Effector memory CD8-positive, alpha-beta T cell (primary cell): ENCODE measurements around the gene FUBP3.
A peak's percentile ranks its signal among the peaks of the same experiment; 100 is the strongest.

Experiments used
- ATAC-seq: fragments of 150-1000 bp; cut with Tn5 transposase; replicated peaks from 2 replicates; pipeline ENCODE4 v1.10.0; 2021; ENCODE audit warnings: mild to moderate bottlenecking, moderate library complexity
- DNase-seq, 3 experiments: peaks; one replicate each; pipeline ENCODE4 v3.0.0; 2021
- H3K27ac Mint-ChIP-seq, 2 donors: one replicate each; pipeline ENCODE4 v1.8.0; 2022; ENCODE audit warnings: mild to moderate bottlenecking in 2 of 2, mixed read lengths in 2 of 2, moderate library complexity in 2 of 2
- H3K27me3 Mint-ChIP-seq, 2 donors: one replicate each; pipeline ENCODE4 v1.8.0; 2022; ENCODE audit warnings: mixed read lengths in 2 of 2
- H3K36me3 Mint-ChIP-seq: one replicate; pipeline ENCODE4 v1.8.0; 2022; ENCODE audit warnings: mild to moderate bottlenecking, moderate library complexity, mixed read lengths; ENCODE audit not compliant: insufficient read depth
- H3K4me1 Mint-ChIP-seq, 2 donors: one replicate each; pipeline ENCODE4 v1.8.0; 2022; ENCODE audit warnings: low read depth in 2 of 2, mixed read lengths in 2 of 2
- H3K4me3 Mint-ChIP-seq, 2 donors: one replicate each; pipeline ENCODE4 v1.8.0; 2022; ENCODE audit warnings: mild to moderate bottlenecking in 2 of 2, mixed read lengths in 2 of 2, moderate library complexity in 2 of 2
- H3K9me3 Mint-ChIP-seq, 2 donors: one replicate each; pipeline ENCODE4 v1.8.0; 2022; ENCODE audit warnings: mixed read lengths in 2 of 2

The FUBP3 gene

DNA sequence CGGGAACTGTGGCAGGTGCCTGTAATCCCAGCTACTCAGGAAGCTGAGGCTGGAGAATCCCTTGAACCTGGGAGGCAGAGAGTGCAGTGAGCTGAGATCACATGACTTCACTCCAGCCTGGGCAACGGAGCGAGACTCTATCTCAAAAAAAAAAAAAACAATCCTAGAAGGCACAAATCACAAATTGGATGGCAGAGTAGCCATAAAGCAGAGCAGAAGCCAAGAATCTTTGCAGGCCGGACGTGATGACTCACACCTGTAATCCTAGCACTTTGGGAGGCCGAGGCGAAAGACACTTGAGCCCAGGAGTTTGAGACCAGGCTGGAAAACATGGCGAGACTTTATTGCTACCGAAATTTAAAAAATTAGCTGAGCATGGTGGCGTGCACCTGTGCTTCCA, 9.2 kb upstream of the FUBP3 start:
- no peaks in the 10 kb centered on the region for H3K9me3 Mint-ChIP-seq
- H3K36me3 Mint-ChIP-seq: no peaks in the 10 kb centered on the region
- H3K4me1 Mint-ChIP-seq: no peaks in the 10 kb centered on the region
- H3K27me3 Mint-ChIP-seq: peaks cover 11 to 14% of the 10 kb centered on the region in 2 donors
- ATAC-seq (no peak), DNase-seq (no peak)
- H3K27ac Mint-ChIP-seq: no peak overlapping the region
- H3K4me3 Mint-ChIP-seq: no peak overlapping the region

GRCh38 chr9:130575514-130575913, 3.9 kb upstream of the FUBP3 start:
- H3K36me3 Mint-ChIP-seq: no peaks in the 10 kb centered on the region
- no peak overlapping the region for H3K27ac Mint-ChIP-seq
- H3K27me3 Mint-ChIP-seq: no peaks in the 10 kb centered on the region
- H3K9me3 Mint-ChIP-seq: no peaks in the 10 kb centered on the region
- peaks cover 14 to 17% of the 10 kb centered on the region in 2 donors for H3K4me1 Mint-ChIP-seq
- no peak for ATAC-seq
- no peak overlapping the region for H3K4me3 Mint-ChIP-seq
- DNase-seq: no peak

DNA sequence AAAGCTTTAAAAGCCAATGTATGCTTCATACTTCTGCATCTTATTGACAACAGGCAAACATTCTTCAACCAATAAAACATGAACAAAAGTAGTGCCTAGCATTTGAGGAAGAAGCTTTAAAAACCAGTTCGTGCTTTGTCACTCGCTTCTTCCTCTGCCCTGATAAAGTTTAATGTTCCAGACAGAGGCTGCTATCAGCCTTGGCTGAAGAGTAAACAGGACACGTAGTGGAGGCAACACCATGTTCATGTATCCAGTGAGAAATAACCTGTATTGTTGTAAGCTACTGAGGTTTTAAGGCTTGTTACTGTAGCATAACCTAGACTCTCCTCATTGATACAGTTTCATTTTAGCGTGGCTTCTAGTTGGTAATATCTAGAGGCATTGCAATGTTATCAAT, 3.2 kb upstream of the FUBP3 start:
- H3K4me1 Mint-ChIP-seq: peaks cover 20 to 23% of the 10 kb centered on the region in 2 donors
- H3K27me3 Mint-ChIP-seq: no peaks in the 10 kb centered on the region
- no peak overlapping the region for H3K4me3 Mint-ChIP-seq
- no peak overlapping the region for H3K27ac Mint-ChIP-seq
- DNase-seq (no peak), ATAC-seq (no peak)
- no peaks in the 10 kb centered on the region for H3K9me3 Mint-ChIP-seq
- no peaks in the 10 kb centered on the region for H3K36me3 Mint-ChIP-seq

- H3K4me1 Mint-ChIP-seq: peaks cover 30 to 34% of the 10 kb centered on the region in 2 donors
- H3K27ac Mint-ChIP-seq: peak overlapping the region; percentile 84 to 89
- no peaks in the 10 kb centered on the region for H3K27me3 Mint-ChIP-seq
- DNase-seq: no peak
- peak overlapping the region; percentile 90 for H3K4me3 Mint-ChIP-seq
- ATAC-seq: peak; percentile 42
- no peaks in the 10 kb centered on the region for H3K9me3 Mint-ChIP-seq
- H3K36me3 Mint-ChIP-seq: no peaks in the 10 kb centered on the region
These were observed 524 bp downstream of the FUBP3 start for GRCh38 chr9:130579738-130580463.

DNA sequence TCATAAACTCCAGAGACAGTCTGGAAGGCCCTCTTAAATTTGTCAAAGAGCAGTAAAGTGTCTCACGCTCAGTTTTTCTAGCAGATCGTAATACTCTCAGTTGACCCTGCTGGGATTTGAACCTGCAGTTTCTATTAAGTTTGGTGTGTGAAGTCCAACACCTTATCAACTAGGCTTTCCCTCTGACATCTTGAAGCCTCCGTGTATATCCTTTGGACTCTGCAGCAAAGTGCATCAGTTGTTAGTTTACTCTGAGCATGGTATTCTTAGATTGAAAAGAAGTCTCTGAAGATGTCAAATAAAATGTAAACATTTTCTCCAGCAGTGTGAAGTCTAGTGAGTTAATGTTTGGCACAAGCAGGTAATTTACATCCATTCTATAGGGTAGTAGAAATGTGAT, 2.4 kb downstream of the FUBP3 start:
- no peak for ATAC-seq
- peaks cover 9% of the 10 kb centered on the region for H3K36me3 Mint-ChIP-seq
- no peaks in the 10 kb centered on the region for H3K27me3 Mint-ChIP-seq
- DNase-seq: no peak
- no peak overlapping the region for H3K27ac Mint-ChIP-seq
- no peak overlapping the region for H3K4me3 Mint-ChIP-seq
- no peaks in the 10 kb centered on the region for H3K9me3 Mint-ChIP-seq
- H3K4me1 Mint-ChIP-seq: peaks cover 34 to 44% of the 10 kb centered on the region in 2 donors

DNA sequence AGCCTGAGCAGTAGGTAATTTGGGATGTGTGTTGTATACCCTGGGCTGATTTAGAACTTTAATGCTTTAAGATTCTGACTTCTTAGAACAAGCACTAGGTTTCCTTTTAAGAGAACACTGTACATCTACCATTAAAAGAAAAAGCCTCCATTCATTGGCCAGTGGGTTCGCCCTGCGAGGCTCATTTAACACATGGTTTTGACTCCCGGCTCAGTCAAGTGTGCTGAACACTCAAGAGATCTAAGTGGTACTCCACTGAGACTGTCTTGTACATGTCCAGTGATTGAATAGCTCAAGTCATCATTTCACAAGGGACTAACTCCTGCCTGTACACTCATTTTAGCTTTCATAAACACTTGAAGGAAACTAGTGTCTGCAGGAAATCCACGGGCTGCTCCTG, 3.9 kb downstream of the FUBP3 start:
- ATAC-seq: no peak

DNA sequence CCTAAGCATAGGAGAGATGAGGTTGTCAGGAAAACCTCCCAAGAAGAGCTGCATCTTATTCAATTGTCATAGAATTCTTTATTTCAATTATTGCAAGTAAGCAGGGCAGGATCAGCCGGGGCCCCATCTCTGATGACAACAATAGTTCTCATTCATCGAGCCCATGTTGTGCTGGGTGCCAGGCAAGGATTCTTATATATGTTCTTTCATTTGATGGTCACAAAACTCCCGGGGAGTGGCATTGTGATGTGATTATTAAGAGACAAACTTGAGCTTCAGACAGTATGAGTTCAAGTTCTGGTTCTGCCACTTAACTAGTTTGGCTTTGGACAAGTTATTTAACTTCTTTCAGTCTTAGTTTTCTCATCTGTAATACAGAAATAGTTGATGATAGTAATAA, 8.5 kb downstream of the FUBP3 start:
- ATAC-seq: no peak
- Mint-ChIP-seq H3K36me3 (peaks cover 18% of the 10 kb centered on the region), H3K27me3 (no peaks in the 10 kb centered on the region), H3K4me1 (peaks cover 19 to 25% of the 10 kb centered on the region in 2 donors), H3K9me3 (no peaks in the 10 kb centered on the region), H3K4me3 (no peak overlapping the region), H3K27ac (peak overlapping the region; percentile 10 to 26)
- no peak for DNase-seq

More for the DNA sequence above, 3.9 kb downstream of the FUBP3 start:
- Mint-ChIP-seq H3K36me3 (peaks cover 14% of the 10 kb centered on the region), H3K27ac (no peak overlapping the region), H3K27me3 (no peaks in the 10 kb centered on the region), H3K4me1 (peaks cover 38 to 51% of the 10 kb centered on the region in 2 donors), H3K9me3 (no peaks in the 10 kb centered on the region), H3K4me3 (no peak overlapping the region)
- no peak for DNase-seq

DNA sequence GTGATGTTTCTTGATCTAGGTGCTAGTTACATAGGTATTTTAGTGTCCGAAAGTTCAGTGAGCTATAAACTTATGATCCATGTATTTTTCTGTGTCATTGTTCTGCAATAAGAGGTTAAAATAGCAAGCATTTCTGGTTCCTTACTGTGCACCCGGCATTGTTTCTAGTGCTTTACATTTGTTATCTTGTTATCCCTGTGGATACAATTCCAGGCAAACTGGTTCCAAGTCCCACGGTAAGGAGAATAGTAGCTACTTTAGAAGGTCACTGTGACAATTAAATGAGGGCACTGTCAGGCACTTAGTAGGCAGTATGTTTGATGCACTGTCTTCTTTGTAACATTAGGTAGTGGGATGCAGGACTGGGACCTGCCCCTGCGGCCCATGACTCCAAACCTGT, 9.0 kb downstream of the FUBP3 start:
- Mint-ChIP-seq H3K9me3 (no peaks in the 10 kb centered on the region), H3K4me1 (peaks cover 20 to 25% of the 10 kb centered on the region in 2 donors)

DNA sequence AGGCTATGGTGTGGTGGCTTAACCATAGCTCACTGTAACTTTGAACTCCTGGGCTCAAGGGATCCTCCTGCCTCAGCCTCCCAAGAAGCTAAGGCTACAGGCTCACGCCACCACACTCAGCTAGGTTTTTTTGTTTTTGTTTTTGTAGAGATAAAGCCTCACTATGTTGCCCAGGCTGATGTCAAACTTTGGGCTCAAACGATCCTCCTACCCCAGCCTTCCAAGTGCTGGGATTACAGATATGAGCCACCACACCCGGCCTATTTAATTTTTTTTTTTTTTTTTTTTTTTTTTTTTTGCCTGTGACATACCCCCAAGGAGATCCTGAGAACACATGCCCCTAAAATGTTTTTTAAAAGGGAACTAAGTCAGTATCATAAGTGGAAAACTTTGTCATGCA, 10.4 kb downstream of the FUBP3 start:
- peaks cover 24% of the 10 kb centered on the region for H3K36me3 Mint-ChIP-seq

More for the DNA sequence above, 9.0 kb downstream of the FUBP3 start:
- Mint-ChIP-seq H3K27ac (no peak overlapping the region), H3K4me3 (no peak overlapping the region), H3K27me3 (no peaks in the 10 kb centered on the region), H3K36me3 (peaks cover 18% of the 10 kb centered on the region)
- DNase-seq (no peak), ATAC-seq (no peak)

GRCh38 chr9:130590305-130590704, 10.9 kb downstream of the FUBP3 start:
- Mint-ChIP-seq H3K4me1 (peaks cover 20 to 22% of the 10 kb centered on the region in 2 donors), H3K36me3 (peaks cover 28% of the 10 kb centered on the region), H3K4me3 (no peak overlapping the region), H3K9me3 (no peaks in the 10 kb centered on the region), H3K27me3 (no peaks in the 10 kb centered on the region), H3K27ac (peak overlapping the region in 1 of 2 donors; percentile 31)
- no peak for DNase-seq
- ATAC-seq: no peak

More for the DNA sequence above, 10.4 kb downstream of the FUBP3 start:
- DNase-seq (no peak), ATAC-seq (no peak)
- Mint-ChIP-seq H3K4me3 (no peak overlapping the region), H3K4me1 (peaks cover 20 to 25% of the 10 kb centered on the region in 2 donors), H3K27me3 (no peaks in the 10 kb centered on the region), H3K9me3 (no peaks in the 10 kb centered on the region), H3K27ac (no peak overlapping the region)

DNA sequence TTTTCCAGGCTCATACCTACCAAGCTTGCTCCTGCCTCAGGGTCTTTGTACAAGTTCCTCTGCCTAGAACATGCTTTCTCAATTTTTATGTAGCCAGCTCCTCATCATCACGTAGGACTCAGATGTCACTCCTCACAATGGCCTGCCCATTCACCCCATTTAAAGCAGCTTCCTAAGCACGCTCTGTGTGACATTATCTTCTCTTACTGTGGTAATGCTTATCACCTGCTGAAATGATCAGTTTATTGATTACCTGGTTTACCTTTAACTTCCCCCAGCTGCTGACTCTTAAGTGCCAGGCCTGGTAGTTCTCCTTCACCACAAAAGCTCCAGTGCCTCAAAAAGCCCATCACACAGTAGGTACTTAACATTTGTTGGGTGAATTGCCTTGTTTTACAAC, 13.6 kb downstream of the FUBP3 start:
- H3K36me3 Mint-ChIP-seq: peaks cover 32% of the 10 kb centered on the region
- no peak for DNase-seq
- no peak for ATAC-seq
- no peaks in the 10 kb centered on the region for H3K9me3 Mint-ChIP-seq
- peak overlapping the region; percentile 51 to 62 for H3K27ac Mint-ChIP-seq
- H3K27me3 Mint-ChIP-seq: no peaks in the 10 kb centered on the region
- H3K4me1 Mint-ChIP-seq: peaks cover 9 to 11% of the 10 kb centered on the region in 2 donors
- H3K4me3 Mint-ChIP-seq: no peak overlapping the region

DNA sequence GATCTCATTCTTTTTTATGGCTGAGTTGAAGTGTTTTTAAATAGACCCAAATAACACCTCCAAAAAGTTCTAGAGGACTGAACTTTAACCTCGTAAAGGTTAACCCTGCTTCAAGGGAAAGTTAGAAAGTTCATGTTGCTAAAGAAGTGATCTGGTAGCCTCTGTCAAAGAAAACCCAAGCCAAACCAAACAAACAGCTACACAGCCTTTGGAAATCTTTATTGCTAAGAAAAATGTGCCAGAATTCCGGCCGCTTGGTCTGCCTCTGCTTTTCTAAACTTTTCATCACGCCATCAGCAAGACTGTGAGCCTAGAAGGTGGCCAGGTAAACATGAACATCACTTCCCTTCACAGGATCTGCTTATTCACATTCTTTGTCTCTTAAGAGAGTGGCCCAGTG, 17.9 kb downstream of the FUBP3 start:
- Mint-ChIP-seq H3K27me3 (no peaks in the 10 kb centered on the region), H3K27ac (no peak overlapping the region), H3K4me1 (peaks cover 3 to 8% of the 10 kb centered on the region in 2 donors), H3K4me3 (no peak overlapping the region), H3K36me3 (peaks cover 37% of the 10 kb centered on the region), H3K9me3 (no peaks in the 10 kb centered on the region)
- ATAC-seq (no peak), DNase-seq (no peak)

GRCh38 chr9:130598188-130598587, 18.8 kb downstream of the FUBP3 start:
- no peak for ATAC-seq
- Mint-ChIP-seq H3K4me1 (peaks cover 0 to 3% of the 10 kb centered on the region in 2 donors), H3K36me3 (peaks cover 37% of the 10 kb centered on the region), H3K4me3 (no peak overlapping the region), H3K27me3 (no peaks in the 10 kb centered on the region), H3K27ac (no peak overlapping the region), H3K9me3 (no peaks in the 10 kb centered on the region)
- no peak for DNase-seq

DNA sequence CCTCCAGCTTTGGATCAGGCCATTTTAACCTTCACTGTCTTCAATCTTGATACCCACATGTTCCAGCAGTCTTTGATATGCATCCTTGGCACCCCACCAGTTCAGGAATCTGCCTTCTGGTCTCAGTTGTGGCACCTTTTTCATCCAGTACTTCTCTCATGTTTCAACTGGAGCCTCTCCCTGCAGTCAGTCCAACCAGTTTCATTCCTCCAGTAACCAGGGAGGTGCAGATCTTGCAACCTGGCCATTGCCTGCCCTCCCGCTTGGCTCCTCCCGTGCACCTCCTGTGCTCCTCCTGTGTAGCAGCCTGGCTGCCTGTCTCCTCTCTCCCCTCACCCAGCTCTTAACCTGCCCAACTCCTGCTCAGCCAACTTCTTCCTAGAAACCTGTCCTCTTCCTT, 20.2 kb downstream of the FUBP3 start:
- DNase-seq (no peak), ATAC-seq (no peak)
- H3K27me3 Mint-ChIP-seq: no peaks in the 10 kb centered on the region
- H3K4me1 Mint-ChIP-seq: peaks cover 0 to 3% of the 10 kb centered on the region in 2 donors
- H3K36me3 Mint-ChIP-seq: peaks cover 31% of the 10 kb centered on the region
- H3K9me3 Mint-ChIP-seq: no peaks in the 10 kb centered on the region
- no peak overlapping the region for H3K27ac Mint-ChIP-seq
- no peak overlapping the region for H3K4me3 Mint-ChIP-seq
